H1 (cell line): ENCODE results near the gene ENOSF1. TPM values are rescaled to one million over a fixed set of nuclear protein-coding genes. Genes with fewer than 3 reads are reported as not detected.

Experiments used
- CTCF ChIA-PET: fragments of 300-600 bp; sonication (Branson Sonifier 250); formaldehyde crosslinking; loops from one replicate; lab custom pipeline; 2021; ENCODE audit not compliant: partially characterized antibody; lab: Charles Lee
- POLR2A ChIA-PET: fragments of 300-600 bp; sonication (Branson Sonifier 250); formaldehyde crosslinking; loops from one replicate; lab custom pipeline; 2021; ENCODE audit warnings: inconsistent platforms; ENCODE audit not compliant: partially characterized antibody; lab: Charles Lee
- DNase-seq, 2 experiments: peaks; one replicate each; pipeline versions ENCODE4 v3.0.0 to v3.0.0-alpha.2; 2010 to 2022; ENCODE audit warnings: low spot score in 2 of 2, low read depth in 1 of 2, mixed read lengths in 1 of 2
- FAIRE-seq: peaks from 2 replicates; lab custom pipeline; 2011; peaks lifted over from hg19 to GRCh38; lab: Jason Lieb, UNC
- H2AFZ ChIP-seq: 2 replicates; pipeline ENCODE4 v1.8.1; 2012; ENCODE audit warnings: low read length, inconsistent platforms
- H2AK5ac ChIP-seq: 2 replicates; pipeline ENCODE4 v1.6.1; 2013; ENCODE audit warnings: low read depth, low read length
- H2BK120ac ChIP-seq: replicated peaks from 2 replicates; pipeline ENCODE3; 2013; ENCODE audit warnings: low read depth, low read length, inconsistent platforms
- H2BK12ac ChIP-seq: 2 replicates; pipeline ENCODE4 v1.6.1; 2013; ENCODE audit warnings: low read depth, low read length
- H2BK15ac ChIP-seq: 2 replicates; pipeline ENCODE4 v1.6.1; 2013; ENCODE audit warnings: low read length
- H2BK20ac ChIP-seq: 2 replicates; pipeline ENCODE4 v1.6.1; 2013; ENCODE audit warnings: low read length
- H2BK5ac ChIP-seq: 2 replicates; pipeline ENCODE4 v1.6.1; 2013; ENCODE audit warnings: low read depth, low read length
- H3K14ac ChIP-seq: 2 replicates; pipeline ENCODE4 v1.6.1; 2013; ENCODE audit warnings: inconsistent platforms; ENCODE audit not compliant: insufficient read length
- H3K18ac ChIP-seq: 2 replicates; pipeline ENCODE4 v1.6.1; 2013; ENCODE audit warnings: low read length; ENCODE audit errors: extremely low read depth
- H3K23ac ChIP-seq: 2 replicates; pipeline ENCODE4 v1.6.1; 2013; ENCODE audit warnings: inconsistent platforms; ENCODE audit not compliant: insufficient read length
- H3K23me2 ChIP-seq: 2 replicates; pipeline ENCODE4 v1.6.1; 2013; ENCODE audit warnings: low read depth, low read length
- H3K27ac ChIP-seq: 2 replicates; pipeline ENCODE4 v1.6.1; 2011; ENCODE audit warnings: low read depth, low read length, inconsistent platforms
- H3K27me3 ChIP-seq, 4 experiments: replicated peaks in 1 of 4; 1 replicate in 1 of 4; 2 replicates in 3 of 4; pipeline versions ENCODE4 v1.6.1 to v1.8.1; 2011 to 2013; ENCODE audit warnings: low read length in 3 of 4, mild to moderate bottlenecking in 3 of 4, inconsistent platforms in 2 of 4, mixed read lengths in 2 of 4, moderate library complexity in 1 of 4; ENCODE audit not compliant: control insufficient read depth in 3 of 4, insufficient read depth in 3 of 4; ENCODE audit errors: extremely low read depth in 1 of 4
- H3K36me3 ChIP-seq, 4 experiments: 2 replicates each; pipeline versions ENCODE4 v1.6.1 to v1.8.1; 2011 to 2013; ENCODE audit warnings: mild to moderate bottlenecking in 4 of 4, low read length in 3 of 4, moderate library complexity in 2 of 4, control low read depth in 1 of 4, inconsistent platforms in 1 of 4; ENCODE audit not compliant: insufficient read depth in 4 of 4, control insufficient read depth in 2 of 4
- H3K4ac ChIP-seq: replicated peaks from 2 replicates; pipeline ENCODE3; 2013; ENCODE audit warnings: low read length, low read depth, mixed read lengths, inconsistent platforms; ENCODE audit not compliant: insufficient read length
- H3K4me1 ChIP-seq, 4 experiments: replicated peaks in 1 of 4; 1 replicate in 1 of 4; 2 replicates in 3 of 4; pipeline versions ENCODE4 v1.6.1 to v1.8.1; 2011 to 2013; ENCODE audit warnings: low read length in 3 of 4, inconsistent platforms in 2 of 4, mixed read lengths in 1 of 4; ENCODE audit not compliant: insufficient read depth in 4 of 4, control insufficient read depth in 3 of 4
- H3K4me2 ChIP-seq, 2 experiments: 2 replicates each; pipeline versions ENCODE4 v1.6.1 to v1.8.1; 2011 to 2013; ENCODE audit warnings: low read depth in 2 of 2, low read length in 2 of 2, control low read depth in 1 of 2, inconsistent platforms in 1 of 2, mild to moderate bottlenecking in 1 of 2; ENCODE audit not compliant: insufficient read depth in 1 of 2
- H3K4me3 ChIP-seq, 4 experiments: fragments of 200-600, 300-600 bp in 1 of 4; sonication (generic), shearing (Covaris generic), sonication (Bioruptor Twin) in 1 of 4; 2 replicates each; pipeline versions ENCODE4 v1.5.1 to v1.8.1; 2011 to 2016; ENCODE audit warnings: low read length in 4 of 4, low read depth in 3 of 4, control low read depth in 2 of 4, inconsistent platforms in 2 of 4, mild to moderate bottlenecking in 2 of 4, mixed read lengths in 1 of 4, moderate library complexity in 1 of 4; ENCODE audit not compliant: insufficient read depth in 2 of 4; ENCODE audit errors: extremely low read depth in 1 of 4
- H3K56ac ChIP-seq: replicated peaks from 2 replicates; pipeline ENCODE3; 2013; ENCODE audit warnings: low read depth, mild to moderate bottlenecking, mixed read lengths, low read length, inconsistent platforms; ENCODE audit not compliant: insufficient read length
- H3K79me1 ChIP-seq: 2 replicates; pipeline ENCODE4 v1.6.1; 2013; ENCODE audit warnings: low read depth, low read length, control low read depth
- H3K79me2 ChIP-seq, 2 experiments: 2 replicates each; pipeline versions ENCODE4 v1.6.1 to v1.8.1; 2012 to 2013; ENCODE audit warnings: low read length in 2 of 2, mild to moderate bottlenecking in 2 of 2, inconsistent platforms in 1 of 2; ENCODE audit not compliant: insufficient read depth in 2 of 2, control insufficient read depth in 1 of 2
- H3K9ac ChIP-seq, 4 experiments: replicated peaks in 1 of 4; 1 replicate in 1 of 4; 2 replicates in 3 of 4; pipeline versions ENCODE4 v1.6.1 to v1.8.1; 2011 to 2013; ENCODE audit warnings: low read depth in 3 of 4, low read length in 3 of 4, control low read depth in 2 of 4, mild to moderate bottlenecking in 2 of 4, moderate library complexity in 2 of 4, inconsistent platforms in 1 of 4; ENCODE audit errors: extremely low read depth in 1 of 4
- H3K9me3 ChIP-seq, 2 experiments: 2 replicates each; pipeline versions ENCODE4 v1.6.1 to v1.8.1; 2012 to 2013; ENCODE audit warnings: mild to moderate bottlenecking in 2 of 2, moderate library complexity in 2 of 2, control low read depth in 1 of 2, inconsistent platforms in 1 of 2, low read depth in 1 of 2, low read length in 1 of 2, mixed read lengths in 1 of 2; ENCODE audit not compliant: insufficient read depth in 2 of 2
- H4K20me1 ChIP-seq, 2 experiments: replicated peaks in 1 of 2; 2 replicates each; pipeline versions ENCODE3 to v1.8.1; 2011 to 2013; ENCODE audit warnings: inconsistent platforms in 2 of 2, low read length in 2 of 2, mild to moderate bottlenecking in 1 of 2; ENCODE audit not compliant: insufficient read depth in 2 of 2, control insufficient read depth in 1 of 2
- H4K5ac ChIP-seq: 2 replicates; pipeline ENCODE4 v1.6.1; 2013; ENCODE audit warnings: low read length, low read depth, mixed read lengths, inconsistent platforms; ENCODE audit not compliant: insufficient read length
- H4K8ac ChIP-seq: 2 replicates; pipeline ENCODE4 v1.8.0; 2013; ENCODE audit warnings: mild to moderate bottlenecking, moderate library complexity, low read length, inconsistent platforms; ENCODE audit not compliant: insufficient read depth; ENCODE audit errors: extremely low read depth
- H4K91ac ChIP-seq: replicated peaks from 2 replicates; pipeline ENCODE3; 2013; ENCODE audit warnings: low read length, mixed read lengths, inconsistent platforms; ENCODE audit not compliant: insufficient read length
- BCL11A ChIP-seq, 2 experiments: IDR thresholded peaks; one replicate each; pipeline ENCODE4 v1.6.1; 2011; ENCODE audit warnings: low read depth in 2 of 2, low read length in 2 of 2, mild to moderate bottlenecking in 2 of 2
- CHD1 ChIP-seq: IDR thresholded peaks from 2 replicates; pipeline ENCODE4 v1.6.1; 2012; ENCODE audit warnings: low read depth, low read length, improper control_type of control experiment
- CHD2 ChIP-seq: IDR thresholded peaks from 2 replicates; pipeline ENCODE4 v1.6.1; 2012; ENCODE audit warnings: low read length, improper control_type of control experiment
- E2F6 ChIP-seq: IDR thresholded peaks from 2 replicates; pipeline ENCODE4 v1.6.1; 2012; ENCODE audit warnings: inconsistent platforms
- GTF2F1 ChIP-seq: IDR thresholded peaks from 2 replicates; pipeline ENCODE4 v1.6.1; 2012; ENCODE audit warnings: low read depth, low read length, improper control_type of control experiment, borderline replicate concordance
- HDAC6 ChIP-seq: IDR thresholded peaks from one replicate; pipeline ENCODE4 v1.7.1; 2012; ENCODE audit warnings: low read depth, mild to moderate bottlenecking, inconsistent platforms, low read length, moderate library complexity
- KDM4A ChIP-seq: IDR thresholded peaks from one replicate; pipeline ENCODE4 v1.7.1; 2012; ENCODE audit warnings: low read depth, mild to moderate bottlenecking, moderate library complexity, low read length, inconsistent platforms; ENCODE audit not compliant: severe bottlenecking
- MAFK ChIP-seq: IDR thresholded peaks from 2 replicates; pipeline ENCODE4 v1.6.1; 2012; ENCODE audit warnings: low read depth, mild to moderate bottlenecking, improper control_type of control experiment, low read length
- MAX ChIP-seq: IDR thresholded peaks from 2 replicates; pipeline ENCODE4 v1.6.1; 2012; ENCODE audit warnings: inconsistent platforms
- POLR2AphosphoS5 ChIP-seq: IDR thresholded peaks from 2 replicates; pipeline ENCODE4 v1.6.1; 2011; ENCODE audit warnings: low read depth, low read length
- RAD21 ChIP-seq, 2 experiments: IDR thresholded peaks in 1 of 2; conservative IDR thresholded peaks in 1 of 2; 2 replicates each; pipeline ENCODE4 v1.6.1; 2011; ENCODE audit warnings: low read depth in 2 of 2, low read length in 2 of 2, improper control_type of control experiment in 1 of 2, inconsistent platforms in 1 of 2, mild to moderate bottlenecking in 1 of 2, moderate library complexity in 1 of 2
- WGBS, 2 experiments: shearing (Covaris generic) in 1 of 2; methylation state at CpG; one replicate each; pipeline versions ENCODE4 v1.1.6 to v1.1.7; 2013 to 2015; ENCODE audit warnings: low lambda C conversion rate in 2 of 2, mixed read lengths in 2 of 2, inconsistent platforms in 1 of 2, low coverage in 1 of 2, missing lambda C conversion rate in 1 of 2; ENCODE audit not compliant: insufficient replicate concordance in 2 of 2, insufficient coverage in 1 of 2, insufficient read length in 1 of 2; ENCODE audit errors: extremely low coverage in 1 of 2, missing lambda C conversion rate in 1 of 2; 5-methylcytosine and 5-hydroxymethylcytosine counted together
- polyA plus RNA-seq, 7 experiments: library from polyadenylated mRNA; depleted of rRNA in 3 of 7; stranded (reverse) in 5 of 7; unstranded in 2 of 7; fragments of >200 nt in 5 of 7; fragments of 200-250 nt in 2 of 7; gene quantifications; 1 replicate in 5 of 7; 2 replicates in 1 of 7; 4 replicates in 1 of 7; pipeline versions ENCODE4 v1.2.1 to v1.2.3, GENCODE V29; 2011 to 2013; ENCODE audit warnings: missing spikeins in 2 of 7, mixed read lengths in 2 of 7
- total RNA-seq: library from RNA; stranded (reverse); fragmentation: NEBNext Ultra II Directional; extraction: Animal tissue kit (Norgen Biotek cat#: 25700); gene quantifications from 2 replicates; pipeline ENCODE4 v1.2.1, GENCODE V29; 2021
- TF ChIP-seq, protein P1 (sequence below): IDR thresholded peaks from 2 replicates; pipeline ENCODE4 v1.6.1; 2011; ENCODE audit warnings: low read depth, mild to moderate bottlenecking, low read length; ENCODE audit not compliant: insufficient read depth

Gene ENOSF1
- total and polyA plus RNA-seq, 2 of the 8 experiments (the other 6 are each of a cell fraction or from before 2014, with no cell fraction given), result 15.4 to 26.4 TPM

DNA sequence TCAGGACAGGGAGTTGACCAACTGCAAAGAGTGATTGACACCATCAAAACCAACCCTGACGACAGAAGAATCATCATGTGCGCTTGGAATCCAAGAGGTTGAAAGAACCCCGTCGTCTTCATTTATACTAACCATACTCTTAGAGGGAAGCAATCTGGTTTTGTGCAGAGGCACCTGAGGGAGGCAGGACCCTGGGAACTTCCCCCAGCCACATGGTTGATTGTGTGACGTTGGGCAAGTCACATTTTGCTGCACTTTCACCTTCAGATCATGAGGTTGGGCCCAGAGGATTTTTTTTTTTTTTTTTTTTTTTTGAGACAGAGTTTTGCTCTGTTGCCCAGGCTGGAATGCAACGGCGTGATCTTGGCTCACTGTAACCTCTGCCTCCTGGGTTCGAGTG lies 43.4 kb downstream of the ENOSF1 start:
- Histone ChIP-seq H3K4me3 (no peak overlapping the region), H2BK5ac (no peak overlapping the region), H4K5ac (no peak overlapping the region), H3K4ac (no peak overlapping the region), H3K27me3 (no peaks in the 10 kb centered on the region), H3K23ac (no peak overlapping the region), H3K36me3 (peaks cover 9 to 58% (median 47%) of the 10 kb centered on the region in 4 experiments), H3K4me1 (no peaks in the 10 kb centered on the region), H4K20me1 (peaks cover 4 to 12% of the 10 kb centered on the region in 2 experiments), H4K8ac (no peak overlapping the region), H2AFZ (no peak overlapping the region), H2BK120ac (no peak overlapping the region), H3K9ac (no peak overlapping the region), H3K56ac (no peak overlapping the region), H3K4me2 (no peak overlapping the region), H3K79me2 (peaks cover 0 to 13% of the 10 kb centered on the region in 2 experiments; a peak in 2 of 4 replicates), H3K14ac (no peak overlapping the region), H3K23me2 (peaks cover 3% of the 10 kb centered on the region; the same call in 1 of the 2 replicates), H3K27ac (no peak overlapping the region), H3K18ac (no peak overlapping the region), H3K79me1 (peaks cover 4% of the 10 kb centered on the region; the same call in 1 of the 2 replicates), H3K9me3 (no peaks in the 10 kb centered on the region), H4K91ac (no peak overlapping the region), H2BK15ac (no peak overlapping the region), H2BK12ac (no peak overlapping the region), H2BK20ac (no peak overlapping the region), H2AK5ac (no peak overlapping the region)
- no peak for FAIRE-seq
- WGBS, 2 experiments, result 92% methylated on average over 8 of the region's 8 CpGs; no CpG with 5 or more reads in 1 of the 2 experiments
- no peak for DNase-seq
- POLR2A ChIA-PET, result interaction anchor here (0.9 to 1.3 kb wide), 3 partner anchors 12 to 43 kb away, joined by 3 to 5 read pairs (median 4); partner anchors contain the start of gene ENOSF1
- CTCF ChIA-PET, result interaction anchor here (0.6 to 2.6 kb wide), 2 partner anchors 11 to 44 kb away, joined by 3 to 9 read pairs; no protein-coding TSS in a partner anchor
- TF ChIP-seq MAFK (no peak), BCL11A (IDR thresholded peaks at IDR 0.05; ENCODE audit: low read depth in 2 of 2, low read length in 2 of 2) (no peak), POLR2AphosphoS5 (no peak), HDAC6 (no peak), KDM4A (no peak), CHD2 (no peak), RAD21 (IDR thresholded peaks at IDR 0.05 in 1 of 2, conservative IDR thresholded peaks at IDR 0.05 in 1 of 2; ENCODE audit: low read depth in 2 of 2, low read length in 2 of 2) (no peak), GTF2F1 (no peak), E2F6 (no peak), MAX (no peak), CHD1 (no peak)
- TF ChIP-seq, protein P1, sequence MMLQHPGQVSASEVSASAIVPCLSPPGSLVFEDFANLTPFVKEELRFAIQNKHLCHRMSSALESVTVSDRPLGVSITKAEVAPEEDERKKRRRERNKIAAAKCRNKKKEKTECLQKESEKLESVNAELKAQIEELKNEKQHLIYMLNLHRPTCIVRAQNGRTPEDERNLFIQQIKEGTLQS, result no peak
